NCI-H774 (cell line): ENCODE measurements around the gene PARN.
"Not testable (repeated sequence)": the region's sequence is repeated elsewhere in the genome, so short reads cannot be mapped to it uniquely, and the experiment has no call there.

Experiments used
- DNase-seq: peaks from one replicate; lab custom pipeline; 2025; lab: John Stamatoyannopoulos, UW

Gene PARN

DNA sequence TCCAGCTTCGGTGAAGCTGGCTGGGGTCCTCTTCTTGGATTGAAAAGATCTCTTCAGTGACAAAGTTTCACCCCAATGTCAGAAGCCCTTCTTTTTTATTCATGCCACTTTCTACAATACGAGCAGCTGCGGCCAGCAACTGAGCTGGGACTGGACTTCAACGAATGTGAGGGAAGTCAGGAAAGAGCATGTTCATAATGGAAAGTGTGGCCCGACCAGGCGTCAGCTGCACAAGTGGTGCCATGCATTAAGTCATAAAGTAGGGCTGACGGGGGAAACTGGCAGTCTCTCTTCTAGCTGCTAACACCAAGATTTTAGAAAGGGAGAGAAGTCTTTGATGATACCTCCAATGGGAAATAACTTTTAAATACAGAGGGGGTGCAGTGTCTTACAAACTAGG is 192.6 kb downstream of the PARN start:
- no peak for DNase-seq

- peak; percentile 61 for DNase-seq
Observed at GRCh38 chr16:14436401-14436955, 193.6 kb downstream of the PARN start.

DNA sequence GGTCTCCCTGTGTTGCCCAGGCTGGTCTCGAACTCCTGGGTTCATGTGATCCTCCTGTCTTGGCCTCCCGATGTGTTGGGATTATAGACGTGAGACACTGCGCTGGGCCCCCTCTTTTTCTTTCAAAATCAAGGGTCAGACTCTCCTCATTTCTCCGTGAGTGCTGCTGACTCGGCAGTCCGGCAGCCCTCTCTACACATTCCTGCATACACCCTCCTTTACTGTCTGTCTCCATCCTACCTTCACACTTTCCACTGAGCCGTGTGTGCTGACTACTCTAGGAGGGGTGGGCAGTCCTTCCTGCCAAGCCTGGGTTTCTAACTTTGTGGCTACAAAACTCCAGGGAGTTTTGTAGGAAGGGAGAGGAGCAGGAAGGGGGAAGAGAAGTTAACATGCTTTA is 195.2 kb downstream of the PARN start:
- no peak for DNase-seq

DNA sequence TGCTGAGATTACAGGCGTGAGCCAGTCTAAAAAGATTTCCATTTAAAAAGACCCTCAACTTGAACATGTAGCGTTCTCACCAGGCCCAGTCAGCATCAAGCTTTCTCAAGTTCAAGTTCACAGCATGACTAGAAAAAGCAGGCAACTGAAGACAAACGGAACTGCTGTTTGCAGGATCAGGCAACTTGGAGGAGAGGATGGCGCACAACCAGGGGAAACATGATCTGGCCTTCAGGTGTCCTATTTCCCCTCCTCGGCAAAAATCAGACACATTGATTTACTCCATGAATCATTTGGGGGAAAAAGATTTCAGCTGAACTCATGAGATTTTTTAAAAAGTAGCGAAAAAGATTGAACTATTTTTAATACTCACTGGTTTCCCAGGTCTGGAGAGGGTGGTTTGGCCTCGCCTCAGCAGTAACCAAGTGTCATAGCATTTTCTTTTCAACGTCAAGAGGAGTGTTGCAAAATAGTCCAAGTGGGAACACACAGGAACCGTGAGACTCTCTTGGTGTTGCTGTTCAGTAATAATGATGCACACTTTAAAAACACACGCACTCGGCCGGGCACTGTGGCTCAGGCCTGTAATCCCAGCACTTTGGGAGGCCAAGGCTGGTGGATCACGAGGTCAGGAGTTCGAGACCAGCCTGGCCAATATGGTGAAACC is 201.0 kb downstream of the PARN start:
- not testable (repeated sequence) for DNase-seq

- DNase-seq: no peak
Observed at GRCh38 chr16:14428043-14428442, 202.0 kb downstream of the PARN start.

DNA sequence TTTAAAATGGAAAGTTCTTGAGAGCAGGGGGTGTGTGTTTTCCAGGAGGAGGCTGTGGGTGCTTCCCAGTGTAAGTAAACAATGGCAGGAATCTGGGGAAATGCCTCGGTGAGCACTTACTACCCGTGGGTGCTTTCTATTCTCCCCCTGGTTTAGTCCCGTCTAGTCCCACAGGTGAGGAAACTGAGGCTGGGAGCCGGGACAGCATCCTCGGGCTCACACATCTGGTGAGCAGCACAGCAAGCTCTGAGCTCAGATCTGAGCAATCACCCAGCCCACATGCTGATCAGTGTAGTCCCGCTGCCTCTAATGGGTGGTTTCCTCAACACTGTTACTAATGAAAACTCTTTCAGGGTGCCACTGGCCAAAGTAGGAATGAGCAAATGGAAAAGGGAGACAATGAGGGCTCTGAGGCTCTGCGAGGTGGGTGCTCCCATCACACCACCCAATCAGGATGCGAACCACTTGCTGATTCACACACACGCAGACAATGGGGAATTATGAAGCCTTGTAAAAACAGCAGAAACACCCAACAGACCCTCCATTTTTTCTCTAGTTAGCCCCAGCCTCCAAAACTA is 202.6 kb downstream of the PARN start:
- no peak for DNase-seq

GRCh38 chr16:14424595-14424994 is 205.5 kb downstream of the PARN start:
- DNase-seq: no peak

GRCh38 chr16:14423344-14423743 is 206.7 kb downstream of the PARN start:
- no peak for DNase-seq

DNA sequence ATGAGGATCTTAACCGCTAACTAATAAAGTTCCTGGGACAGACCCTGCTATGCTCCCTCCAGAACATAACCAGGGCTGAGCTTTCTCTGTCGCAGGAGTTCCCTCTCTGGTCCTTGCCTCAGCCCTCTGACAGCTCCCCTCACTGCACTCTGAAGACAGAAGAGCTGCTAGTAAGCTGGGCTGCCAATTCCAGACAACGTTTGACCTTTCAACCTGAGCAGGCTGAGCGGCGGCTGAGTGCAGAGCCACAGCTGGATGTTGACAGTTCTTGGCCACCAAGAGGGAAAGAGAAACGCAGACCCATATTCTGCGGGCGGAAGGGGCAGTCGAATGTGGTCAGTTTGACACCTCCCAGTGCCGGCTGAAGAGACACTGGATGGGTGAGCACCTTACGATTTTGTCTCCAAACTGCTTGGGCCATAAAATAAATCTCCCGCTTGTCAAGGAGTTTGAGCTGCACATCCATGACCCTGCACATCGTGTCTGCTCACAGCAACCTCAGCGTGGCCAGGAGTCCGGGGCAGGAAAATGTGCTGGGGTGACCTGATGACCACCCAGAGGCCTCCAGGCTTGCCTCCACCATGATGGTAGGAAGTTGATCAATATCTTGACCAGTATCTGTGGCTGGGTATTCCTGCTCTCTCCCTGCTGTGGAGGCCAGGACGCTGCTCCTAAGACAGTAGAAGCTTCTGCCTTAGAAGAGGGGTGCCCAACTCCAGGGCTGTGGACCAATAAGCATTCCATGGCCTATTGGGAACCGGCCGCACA is 209.2 kb downstream of the PARN start:
- DNase-seq: no peak

DNA sequence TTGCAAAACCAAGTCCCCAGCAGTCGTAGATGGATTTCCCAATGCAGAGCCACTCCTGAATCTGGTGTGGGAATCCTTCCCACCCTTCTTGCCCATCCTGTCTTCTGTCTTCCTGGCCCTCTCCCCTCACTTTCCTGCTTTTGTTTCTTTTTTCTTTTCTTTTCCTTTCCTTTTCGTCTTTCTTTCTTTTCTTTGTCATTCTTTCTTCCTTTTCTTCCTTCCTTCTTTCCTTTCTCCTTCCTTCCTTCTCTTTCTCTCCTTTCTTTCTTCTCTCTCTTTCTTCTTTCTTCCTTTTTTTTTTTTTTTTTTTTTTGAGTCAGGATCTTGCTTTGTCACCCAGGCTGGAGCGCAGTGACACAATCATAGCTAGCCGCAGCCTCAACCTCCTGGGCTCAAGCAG is 209.8 kb downstream of the PARN start:
- DNase-seq: not testable (repeated sequence)

GRCh38 chr16:14419817-14420216 is 210.2 kb downstream of the PARN start:
- DNase-seq: no peak

- no peak for DNase-seq
Observed at GRCh38 chr16:14418795-14419225, 211.2 kb downstream of the PARN start.

GRCh38 chr16:14416184-14416583 is 213.9 kb downstream of the PARN start:
- DNase-seq: no peak

GRCh38 chr16:14415291-14415690 is 214.8 kb downstream of the PARN start:
- no peak for DNase-seq

GRCh38 chr16:14409563-14409962 is 220.5 kb downstream of the PARN start:
- no peak for DNase-seq

GRCh38 chr16:14407786-14408399 is 222.2 kb downstream of the PARN start:
- no peak for DNase-seq

DNA sequence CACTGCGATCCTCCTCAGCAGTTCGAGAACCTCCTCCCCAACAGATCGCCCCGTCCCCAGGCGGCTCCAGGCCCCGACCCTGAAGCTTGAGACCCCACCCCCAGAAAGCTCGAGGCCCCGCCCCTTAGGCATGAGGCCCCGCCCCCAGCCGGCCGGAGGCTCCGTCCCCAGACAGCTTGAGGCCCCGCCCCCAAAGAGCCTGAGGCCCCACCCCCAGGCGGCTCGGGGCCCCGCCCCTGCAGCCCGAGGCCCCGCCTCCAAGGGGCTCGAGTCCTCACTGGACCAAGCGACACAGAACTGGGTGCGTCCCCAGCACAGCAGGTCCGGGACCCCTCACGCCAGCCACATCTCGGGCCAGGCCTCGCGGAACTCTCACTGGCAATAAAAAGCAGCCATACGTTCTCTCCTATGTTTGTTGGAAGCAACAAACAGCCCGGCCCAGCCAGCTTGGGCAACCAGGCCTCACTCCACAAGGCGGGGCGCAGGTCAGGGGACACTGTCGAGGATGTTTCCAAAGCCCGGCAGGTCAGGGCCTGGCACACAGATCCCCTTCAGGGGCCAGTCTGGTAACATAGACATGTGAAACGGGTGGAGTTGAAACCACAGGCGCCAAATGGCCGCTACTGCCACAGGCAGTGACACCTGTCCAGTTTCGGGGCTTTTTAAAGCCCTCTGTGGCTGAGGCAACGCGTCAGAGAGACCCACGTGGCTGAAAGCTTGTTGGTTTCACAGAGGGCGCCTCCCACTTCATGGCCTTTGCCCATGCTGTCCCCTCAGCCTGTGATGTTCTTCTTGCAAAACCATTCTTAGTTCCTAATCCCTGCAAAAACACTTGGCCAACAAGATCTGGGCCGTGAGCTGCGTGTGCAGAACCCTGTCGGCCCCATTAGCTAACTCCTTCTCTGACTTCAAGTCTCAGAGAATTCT is 224.2 kb downstream of the PARN start:
- DNase-seq: no peak

GRCh38 chr16:14403001-14403389 is 227.1 kb downstream of the PARN start:
- not testable (repeated sequence) for DNase-seq

- DNase-seq: not testable (repeated sequence)
Observed at GRCh38 chr16:14402114-14403000, 227.7 kb downstream of the PARN start.

DNA sequence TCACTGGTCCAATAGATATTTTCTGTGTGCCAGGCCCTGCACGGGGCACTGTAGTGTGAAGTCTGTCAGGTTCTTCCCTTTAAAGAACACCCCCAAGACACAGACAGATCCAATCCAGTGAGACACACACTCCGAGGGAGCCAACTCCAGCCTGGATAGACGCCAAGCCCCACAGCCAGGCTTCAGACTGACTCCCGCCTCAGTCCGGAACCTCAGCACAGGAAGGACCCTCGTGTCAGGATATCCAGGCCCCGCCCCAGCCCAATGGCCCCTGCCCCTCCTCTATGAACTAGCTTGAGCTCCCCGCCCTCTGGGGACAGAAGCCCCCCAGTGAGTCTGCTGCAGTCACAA is 228.4 kb downstream of the PARN start:
- not testable (repeated sequence) for DNase-seq
